HepG2 (cell line): Measurements from ENCODE around the gene CDV3. TPM values are rescaled to one million over a fixed set of nuclear protein-coding genes. Genes with fewer than 3 reads are reported as not detected.
A peak's percentile ranks its signal among the peaks of the same experiment; 100 is the strongest.

Experiments used
- ATAC-seq: fragments of 200-7000 bp; cut with Tn5 transposase; 3 replicates; pipeline ENCODE4 v1.9.1; 2020; ENCODE audit warnings: mild to moderate bottlenecking, moderate library complexity
- BruUV-seq: library from RNA; stranded (reverse); fragments of 400-500 nt; replicated peaks from 2 replicates; lab custom pipeline; 2021; lab: Mats Ljungman, UMichigan
- CTCF ChIA-PET: fragments of 300-600 bp; formaldehyde crosslinking; extraction: SDS; loops from one replicate; lab custom pipeline; 2021; ENCODE audit warnings: low total read pairs, inconsistent platforms, low intra/inter-chr PET ratio; lab: Yijun Ruan, JAX
- POLR2A ChIA-PET: fragments of 350-600 bp; sonication (Branson Sonifier 250); formaldehyde crosslinking; loops from one replicate; lab custom pipeline; 2020; ENCODE audit warnings: antibody characterized with exemption, inconsistent platforms; lab: Yijun Ruan, JAX
- DNase-seq: peaks from one replicate; pipeline ENCODE4 v3.0.0-alpha.2; 2015; ENCODE audit warnings: low spot score
- FAIRE-seq: peaks from 3 replicates; lab custom pipeline; 2011; peaks lifted over from hg19 to GRCh38; lab: Jason Lieb, UNC
- H2AFZ ChIP-seq: one replicate; pipeline ENCODE4 v1.6.1; 2011; ENCODE audit warnings: low read length, inconsistent platforms
- H3K27ac ChIP-seq: fragments of 300-600 bp; 3 replicates; pipeline ENCODE4 v1.8.0; 2011; ENCODE audit warnings: mixed run types, mild to moderate bottlenecking, mixed read lengths, low read length, inconsistent platforms; ENCODE audit not compliant: insufficient read depth; ENCODE audit errors: extremely low read length
- H3K27me3 ChIP-seq, 2 experiments: fragments of 200-600 bp in 1 of 2; 2 replicates in 1 of 2; 3 replicates in 1 of 2; pipeline versions ENCODE4 v1.6.0 to v1.8.0; 2011; ENCODE audit warnings: low read length in 2 of 2, mild to moderate bottlenecking in 2 of 2, moderate library complexity in 2 of 2, inconsistent platforms in 1 of 2; ENCODE audit not compliant: insufficient read depth in 2 of 2, control insufficient read depth in 1 of 2
- H3K36me3 ChIP-seq, 2 experiments: fragments of 200-600 bp in 1 of 2; replicated peaks in 1 of 2; 2 replicates in 1 of 2; 3 replicates in 1 of 2; pipeline versions ENCODE4 v1.5.1 to v1.8.0; 2011; ENCODE audit warnings: low read length in 2 of 2, inconsistent platforms in 1 of 2; ENCODE audit not compliant: insufficient read depth in 2 of 2, control insufficient read depth in 1 of 2
- H3K4me1 ChIP-seq: 2 replicates; pipeline ENCODE4 v1.5.1; 2012; ENCODE audit warnings: low read length, inconsistent platforms; ENCODE audit not compliant: insufficient read depth
- H3K4me2 ChIP-seq: 2 replicates; pipeline ENCODE4 v1.6.0; 2011; ENCODE audit warnings: low read depth, low read length, inconsistent platforms
- H3K4me3 ChIP-seq, 3 experiments: fragments of 200-600 bp in 1 of 3; sonication (generic), shearing (Covaris generic) in 1 of 3; replicated peaks in 1 of 3; 2 replicates each; pipeline ENCODE4 v1.5.1; 2011 to 2016; ENCODE audit warnings: low read length in 3 of 3, inconsistent platforms in 2 of 3, low read depth in 2 of 3, mild to moderate bottlenecking in 2 of 3, control low read depth in 1 of 3, mixed read lengths in 1 of 3; ENCODE audit not compliant: insufficient read depth in 1 of 3
- H3K79me2 ChIP-seq: one replicate; pipeline ENCODE4 v1.6.1; 2011; ENCODE audit warnings: low read length, inconsistent platforms; ENCODE audit not compliant: insufficient read depth
- H3K9ac ChIP-seq: 2 replicates; pipeline ENCODE4 v1.6.0; 2011; ENCODE audit warnings: mild to moderate bottlenecking, low read depth, low read length, inconsistent platforms; ENCODE audit not compliant: insufficient read depth
- H3K9me3 ChIP-seq: 2 replicates; pipeline ENCODE4 v1.5.1; 2012; ENCODE audit warnings: mild to moderate bottlenecking, low read length
- H4K20me1 ChIP-seq: 2 replicates; pipeline ENCODE4 v1.6.0; 2011; ENCODE audit warnings: inconsistent platforms, mild to moderate bottlenecking, low read length, moderate library complexity; ENCODE audit not compliant: insufficient read depth
- CEBPG ChIP-seq: IDR thresholded peaks from 2 replicates; pipeline ENCODE4 v1.6.1; 2016
- CHD2 ChIP-seq: IDR thresholded peaks from 2 replicates; pipeline ENCODE4 v1.6.1; 2011; ENCODE audit warnings: low read depth, low read length, improper control_type of control experiment
- DR1 ChIP-seq: sonication (generic); formaldehyde crosslinking; IDR thresholded peaks from 2 replicates; pipeline ENCODE4 v1.8.0; 2021; ENCODE audit warnings: mild to moderate bottlenecking, missing genetic modification reagents, inconsistent platforms
- FOSL1 ChIP-seq: sonication (generic); formaldehyde crosslinking; IDR thresholded peaks from 2 replicates; pipeline ENCODE4 v1.9.0; 2021; ENCODE audit warnings: missing genetic modification reagents, borderline replicate concordance
- FOXM1 ChIP-seq: sonication (generic); formaldehyde crosslinking; IDR thresholded peaks from 2 replicates; pipeline ENCODE4 v1.5.0; 2020; ENCODE audit warnings: missing genetic modification reagents
- MEIS1 ChIP-seq: sonication (generic); formaldehyde crosslinking; IDR thresholded peaks from 2 replicates; pipeline ENCODE4 v1.9.0; 2021; ENCODE audit warnings: mild to moderate bottlenecking, missing genetic modification reagents, moderate library complexity, borderline replicate concordance
- NCOR1 ChIP-seq: fragments of 200-600 bp; sonication (generic); IDR thresholded peaks from 2 replicates; pipeline ENCODE4 v1.7.0; 2017; ENCODE audit warnings: antibody characterized with exemption, low read length, borderline replicate concordance
- PCBP2 ChIP-seq: fragments of 200-400 bp; formaldehyde crosslinking; optimal IDR thresholded peaks from 2 replicates; pipeline ENCODE3; 2018; ENCODE audit warnings: low read length, low read depth; ENCODE audit not compliant: poor library complexity, severe bottlenecking
- RBFOX2 ChIP-seq: fragments of 200-400 bp; formaldehyde crosslinking; IDR thresholded peaks from 2 replicates; pipeline ENCODE4 v1.6.1; 2017; ENCODE audit warnings: low read depth, mild to moderate bottlenecking, low read length
- ZFP36 ChIP-seq: fragments of 150-350 bp; IDR thresholded peaks from 2 replicates; pipeline ENCODE4 v1.6.1; 2018; ENCODE audit warnings: borderline replicate concordance, low read length, low read depth; ENCODE audit not compliant: partially characterized antibody
- ZFP82 ChIP-seq: sonication (generic); formaldehyde crosslinking; IDR thresholded peaks from 2 replicates; pipeline ENCODE4 v1.5.1; 2020; ENCODE audit warnings: mild to moderate bottlenecking, missing genetic modification reagents, borderline replicate concordance
- ZNF496 ChIP-seq: sonication (generic); formaldehyde crosslinking; IDR thresholded peaks from 2 replicates; pipeline ENCODE4 v1.8.1; 2023; ENCODE audit warnings: mild to moderate bottlenecking, moderate library complexity, missing genetic modification reagents; ENCODE audit not compliant: insufficient replicate concordance
- ZNF503 ChIP-seq: sonication (generic); formaldehyde crosslinking; IDR thresholded peaks from 2 replicates; pipeline ENCODE4 v1.4.0; 2020; ENCODE audit warnings: missing genetic modification reagents
- ZNF766 ChIP-seq: sonication (generic); formaldehyde crosslinking; IDR thresholded peaks from 2 replicates; pipeline ENCODE4 v1.5.0; 2020; ENCODE audit warnings: missing genetic modification reagents, borderline replicate concordance
- ZNF768 ChIP-seq: sonication (generic); formaldehyde crosslinking; IDR thresholded peaks from 2 replicates; pipeline ENCODE4 v1.4.0; 2020; ENCODE audit warnings: missing genetic modification reagents
- ZNF850 ChIP-seq: sonication (generic); formaldehyde crosslinking; conservative IDR thresholded peaks from 2 replicates; pipeline ENCODE4 v1.9.0; 2021; ENCODE audit warnings: mild to moderate bottlenecking, missing genetic modification reagents
- WGBS: methylation state at CpG from one replicate; pipeline ENCODE4 v1.1.6; 2017; ENCODE audit warnings: low lambda C conversion rate; 5-methylcytosine and 5-hydroxymethylcytosine counted together
- in situ Hi-C: cut with HindIII; loops from 2 replicates; pipeline ENCODE4 v1.10.0; 2017; ENCODE audit warnings: low pct_unique_long_range_greater_than_20kb; ENCODE audit not compliant: extremely low pct_ligation_motif_present
- intact Hi-C: fragments of 100-400 bp; cut with micrococcal nuclease; formaldehyde crosslinking; loops from one replicate; pipeline ENCODE4 v1.10.0; 2022; ENCODE audit not compliant: unreplicated experiment
- polyA plus RNA-seq, 8 experiments: library from polyadenylated mRNA; depleted of rRNA in 3 of 8; stranded (reverse) in 7 of 8; unstranded in 1 of 8; fragments of >200 nt; fragmentation: Illumina TruSeq in 4 of 8; extraction: Trizol in 4 of 8; gene quantifications; 2 replicates each; pipeline versions ENCODE4 v1.2.1 to v1.2.3, GENCODE V29; 2011 to 2016; ENCODE audit warnings: low read depth in 4 of 8, missing spikeins in 1 of 8, mixed read lengths in 1 of 8; ENCODE audit not compliant: insufficient read depth in 1 of 8
- total RNA-seq, 5 experiments: library from RNA; depleted of rRNA; stranded (reverse); fragments of >200 nt; fragmentation: Illumina TruSeq; extraction: Trizol; gene quantifications; 2 replicates each; pipeline ENCODE4 v1.2.3, GENCODE V29; 2016; ENCODE audit warnings: low read depth in 1 of 5
- TF ChIP-seq, protein P1 (sequence below): sonication (generic); formaldehyde crosslinking; IDR thresholded peaks from 2 replicates; pipeline ENCODE4 v1.5.1; 2020; ENCODE audit warnings: mild to moderate bottlenecking, moderate library complexity, missing genetic modification reagents

CDV3 gene
- total and polyA plus RNA-seq, 2 of the 13 experiments (the other 11 are each of a cell fraction or from before 2014, with no cell fraction given): 46.6 to 145 TPM

DNA sequence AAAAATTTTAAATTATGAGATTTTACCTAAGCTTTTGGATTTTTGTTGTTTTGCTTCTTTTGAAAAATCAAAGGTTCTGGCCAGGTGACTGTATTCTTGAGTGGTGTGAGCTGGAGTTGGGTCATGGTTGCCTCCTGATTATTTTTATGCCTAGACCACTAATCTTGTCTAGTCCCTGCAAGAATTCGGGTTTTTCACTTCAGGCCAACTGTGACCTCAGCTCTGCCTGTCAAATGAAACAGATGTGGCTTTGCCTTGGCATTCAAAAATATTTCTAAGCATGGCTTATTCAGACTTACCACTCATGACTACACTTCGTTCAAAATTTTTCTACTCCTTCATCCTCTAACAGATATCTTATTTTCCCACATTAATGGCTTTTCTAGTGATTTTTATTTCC lies 25.4 kb upstream of the CDV3 start:
- in situ Hi-C loops (no loop called here), intact Hi-C loops (no loop called here)
- WGBS: 51% methylated on average over 2 of the region's 2 CpGs
- Histone ChIP-seq H3K79me2 (no peaks in the 10 kb centered on the region), H4K20me1 (no peaks in the 10 kb centered on the region), H2AFZ (no peak overlapping the region), H3K9ac (no peak overlapping the region), H3K4me1 (peaks cover 69% of the 10 kb centered on the region), H3K36me3 (no peaks in the 10 kb centered on the region), H3K9me3 (no peaks in the 10 kb centered on the region), H3K4me3 (no peak overlapping the region), H3K27me3 (no peaks in the 10 kb centered on the region; a peak in 1 of 5 replicates), H3K4me2 (peak overlapping the region; percentile 66), H3K27ac (no peak overlapping the region)
- no peak for FAIRE-seq
- BruUV-seq: no TSS peak
- no peak for ATAC-seq
- ChIA-PET POLR2A (interaction anchor here (0.9 to 2.2 kb wide), 2 partner anchors 24 to 25 kb away, joined by 3 to 19 read pairs; partner anchors contain the start of gene CDV3), CTCF (no interaction called here)
- TF ChIP-seq NCOR1 (no peak), ZFP36 (no peak), ZNF496 (CRISPR knock-in tag) (no peak), ZNF768 (CRISPR knock-in tag) (no peak), PCBP2 (no peak), FOSL1 (CRISPR knock-in tag) (no peak), DR1 (CRISPR knock-in tag) (no peak)
- no peak for DNase-seq

GRCh38 chr3:133549565-133549964 lies 23.9 kb upstream of the CDV3 start:
- ChIA-PET POLR2A (interaction anchor here (0.7 to 2.5 kb wide), 3 partner anchors 23 to 283 kb away, joined by 3 to 10 read pairs (median 3); partner anchors contain the start of gene CDV3), CTCF (no interaction called here)
- no peaks in the 10 kb centered on the region for H3K36me3 ChIP-seq
- H3K4me3 ChIP-seq: no peak overlapping the region
- no peaks in the 10 kb centered on the region for H4K20me1 ChIP-seq
- FAIRE-seq (no peak), DNase-seq (no peak), ATAC-seq (no peak)
- no peak overlapping the region for H2AFZ ChIP-seq
- H3K9me3 ChIP-seq: no peaks in the 10 kb centered on the region
- no peak overlapping the region for H3K27ac ChIP-seq
- H3K4me1 ChIP-seq: peaks cover 65% of the 10 kb centered on the region
- peak overlapping the region; percentile 20; the same call in 1 of the 2 replicates for H3K4me2 ChIP-seq
- no peaks in the 10 kb centered on the region for H3K79me2 ChIP-seq
- BruUV-seq: no TSS peak
- in situ Hi-C loops: no loop called here
- 29% methylated on average over 4 of the region's 4 CpGs for WGBS
- H3K27me3 ChIP-seq: no peaks in the 10 kb centered on the region; a peak in 1 of 5 replicates
- no peak overlapping the region for H3K9ac ChIP-seq
- intact Hi-C loops: no loop called here
- TF ChIP-seq, protein P1, sequence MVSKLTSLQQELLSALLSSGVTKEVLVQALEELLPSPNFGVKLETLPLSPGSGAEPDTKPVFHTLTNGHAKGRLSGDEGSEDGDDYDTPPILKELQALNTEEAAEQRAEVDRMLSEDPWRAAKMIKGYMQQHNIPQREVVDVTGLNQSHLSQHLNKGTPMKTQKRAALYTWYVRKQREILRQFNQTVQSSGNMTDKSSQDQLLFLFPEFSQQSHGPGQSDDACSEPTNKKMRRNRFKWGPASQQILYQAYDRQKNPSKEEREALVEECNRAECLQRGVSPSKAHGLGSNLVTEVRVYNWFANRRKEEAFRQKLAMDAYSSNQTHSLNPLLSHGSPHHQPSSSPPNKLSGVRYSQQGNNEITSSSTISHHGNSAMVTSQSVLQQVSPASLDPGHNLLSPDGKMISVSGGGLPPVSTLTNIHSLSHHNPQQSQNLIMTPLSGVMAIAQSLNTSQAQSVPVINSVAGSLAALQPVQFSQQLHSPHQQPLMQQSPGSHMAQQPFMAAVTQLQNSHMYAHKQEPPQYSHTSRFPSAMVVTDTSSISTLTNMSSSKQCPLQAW: no peak
- TF ChIP-seq ZFP82 (CRISPR knock-in tag) (no peak), FOXM1 (no peak), CHD2 (no peak), CEBPG (0 out of 2 replicates have a peak, but pooled peaks have one; percentile 7), RBFOX2 (no peak), MEIS1 (CRISPR knock-in tag) (no peak), ZNF766 (CRISPR knock-in tag) (no peak), ZNF503 (CRISPR knock-in tag) (no peak), ZNF850 (CRISPR knock-in tag) (no peak)
